HEK293T (cell line): Measurements from ENCODE around the gene SLC17A2.

ENCODE experiments used
- CTCF ChIA-PET: fragments of 350-600 bp; formaldehyde crosslinking; extraction: SDS; loops from one replicate; lab custom pipeline; 2021; ENCODE audit warnings: antibody characterized with exemption, inconsistent platforms; lab: Yijun Ruan, JAX
- POLR2A ChIA-PET: fragments of 350-600 bp; formaldehyde crosslinking; extraction: SDS; loops from one replicate; lab custom pipeline; 2020; ENCODE audit warnings: antibody characterized with exemption, inconsistent platforms; lab: Yijun Ruan, JAX
- DNase-seq: peaks from one replicate; pipeline ENCODE4 v3.0.0; 2012; ENCODE audit warnings: mixed read lengths; ENCODE audit errors: extremely low spot score
- ARNT ChIP-seq: fragments of 450-650 bp; IDR thresholded peaks from 2 replicates; pipeline ENCODE4 v1.6.1; 2017; ENCODE audit warnings: mild to moderate bottlenecking
- BHLHE40 ChIP-seq: fragments of 450-650 bp; IDR thresholded peaks from 2 replicates; pipeline ENCODE4 v1.6.1; 2016; ENCODE audit warnings: mild to moderate bottlenecking, moderate library complexity, borderline replicate concordance
- CTBP1 ChIP-seq: fragments of 450-650 bp; IDR thresholded peaks from 2 replicates; pipeline ENCODE4 v1.6.1; 2016; ENCODE audit warnings: borderline replicate concordance
- ELF4 ChIP-seq: fragments of 450-650 bp; IDR thresholded peaks from 2 replicates; pipeline ENCODE4 v1.6.1; 2017; ENCODE audit warnings: antibody characterized with exemption
- FOXA1 ChIP-seq: fragments of 450-650 bp; IDR thresholded peaks from 2 replicates; pipeline ENCODE4 v1.6.1; 2016; ENCODE audit warnings: mild to moderate bottlenecking
- FOXK2 ChIP-seq: fragments of 450-650 bp; IDR thresholded peaks from 2 replicates; pipeline ENCODE4 v1.6.1; 2016; ENCODE audit warnings: mild to moderate bottlenecking
- FOXM1 ChIP-seq: fragments of 450-650 bp; IDR thresholded peaks from 2 replicates; pipeline ENCODE4 v1.6.1; 2017; ENCODE audit warnings: mild to moderate bottlenecking, borderline replicate concordance
- HDGF ChIP-seq: fragments of 450-650 bp; IDR thresholded peaks from 2 replicates; pipeline ENCODE4 v1.6.1; 2017; ENCODE audit warnings: antibody characterized with exemption, borderline replicate concordance
- L3MBTL2 ChIP-seq: fragments of 450-650 bp; conservative IDR thresholded peaks from 2 replicates; pipeline ENCODE4 v1.6.1; 2016; ENCODE audit warnings: mild to moderate bottlenecking
- LEF1 ChIP-seq: fragments of 450-650 bp; IDR thresholded peaks from 2 replicates; pipeline ENCODE4 v1.6.1; 2017; ENCODE audit warnings: mild to moderate bottlenecking, borderline replicate concordance
- NFRKB ChIP-seq: fragments of 450-650 bp; IDR thresholded peaks from 2 replicates; pipeline ENCODE4 v1.6.1; 2016; ENCODE audit warnings: mild to moderate bottlenecking, moderate library complexity
- SP1 ChIP-seq: fragments of 450-650 bp; IDR thresholded peaks from 2 replicates; pipeline ENCODE4 v1.6.1; 2017
- SUZ12 ChIP-seq: fragments of 450-650 bp; IDR thresholded peaks from 2 replicates; pipeline ENCODE4 v1.6.1; 2016; ENCODE audit warnings: mild to moderate bottlenecking
- TARDBP ChIP-seq: fragments of 450-650 bp; IDR thresholded peaks from 2 replicates; pipeline ENCODE4 v1.6.1; 2016
- ZNF384 ChIP-seq: fragments of 450-650 bp; IDR thresholded peaks from 2 replicates; pipeline ENCODE4 v1.6.1; 2016
- TF ChIP-seq, protein P1 (sequence below): fragments of 450-650 bp; IDR thresholded peaks from 2 replicates; pipeline ENCODE4 v1.6.1; 2016

Gene SLC17A2, protein sequence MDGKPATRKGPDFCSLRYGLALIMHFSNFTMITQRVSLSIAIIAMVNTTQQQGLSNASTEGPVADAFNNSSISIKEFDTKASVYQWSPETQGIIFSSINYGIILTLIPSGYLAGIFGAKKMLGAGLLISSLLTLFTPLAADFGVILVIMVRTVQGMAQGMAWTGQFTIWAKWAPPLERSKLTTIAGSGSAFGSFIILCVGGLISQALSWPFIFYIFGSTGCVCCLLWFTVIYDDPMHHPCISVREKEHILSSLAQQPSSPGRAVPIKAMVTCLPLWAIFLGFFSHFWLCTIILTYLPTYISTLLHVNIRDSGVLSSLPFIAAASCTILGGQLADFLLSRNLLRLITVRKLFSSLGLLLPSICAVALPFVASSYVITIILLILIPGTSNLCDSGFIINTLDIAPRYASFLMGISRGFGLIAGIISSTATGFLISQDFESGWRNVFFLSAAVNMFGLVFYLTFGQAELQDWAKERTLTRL

DNA sequence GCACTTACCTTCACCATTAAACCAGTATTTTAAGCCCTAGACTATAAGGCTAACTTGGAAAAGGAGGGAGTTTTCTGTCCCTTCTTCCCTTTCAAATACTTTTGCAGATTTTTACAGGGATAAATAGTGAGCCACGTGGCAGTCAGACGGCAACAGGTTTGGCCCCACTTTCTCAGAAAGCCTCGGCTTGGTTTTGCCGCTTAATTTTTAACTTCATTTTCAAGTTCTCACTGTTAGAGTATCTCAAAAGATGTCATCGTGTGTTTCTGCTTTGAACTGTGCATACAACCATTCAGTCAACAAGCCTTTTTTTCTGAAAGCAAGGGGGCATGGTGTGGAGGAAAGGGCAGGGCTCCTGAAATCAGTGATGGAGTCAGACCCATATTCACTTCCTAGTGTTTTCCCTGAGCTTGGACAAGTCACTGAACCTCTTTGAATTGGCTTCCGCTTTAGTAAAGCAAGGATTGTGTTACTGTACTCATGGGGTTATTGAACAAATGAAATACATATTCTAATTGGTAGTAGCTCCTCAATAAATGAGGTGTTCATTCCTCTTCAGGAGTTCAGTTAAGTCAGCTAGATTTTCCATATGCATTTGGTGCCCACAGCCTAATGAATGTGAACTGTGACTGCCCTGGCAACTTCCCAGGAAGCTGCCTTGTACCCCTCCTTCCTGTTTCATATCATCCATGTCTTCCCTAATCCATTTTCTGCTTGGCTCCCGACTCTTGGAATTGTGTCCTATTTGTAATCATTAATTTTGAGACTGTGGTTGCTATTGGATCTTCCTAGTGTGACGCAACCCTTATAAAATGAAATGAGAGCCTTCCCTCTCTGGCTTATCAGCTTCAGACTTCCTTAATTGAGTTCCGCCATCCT is at the start of gene SLC17A2:
Gene SLC17A2, minus strand, starts transcription at position 160 of the 879 bp plus-strand sequence. CDS start 4,895 bp downstream, outside the sequence.
- CTCF ChIA-PET, result no interaction called here
- POLR2A ChIA-PET, result interaction anchor here (0.9 kb wide), 1 partner anchor 10 kb away, joined by 3 read pairs; no protein-coding TSS in a partner anchor
- no peak for TF ChIP-seq FOXK2
- no peak for TF ChIP-seq SP1
- no peak for TF ChIP-seq ZNF384

DNA sequence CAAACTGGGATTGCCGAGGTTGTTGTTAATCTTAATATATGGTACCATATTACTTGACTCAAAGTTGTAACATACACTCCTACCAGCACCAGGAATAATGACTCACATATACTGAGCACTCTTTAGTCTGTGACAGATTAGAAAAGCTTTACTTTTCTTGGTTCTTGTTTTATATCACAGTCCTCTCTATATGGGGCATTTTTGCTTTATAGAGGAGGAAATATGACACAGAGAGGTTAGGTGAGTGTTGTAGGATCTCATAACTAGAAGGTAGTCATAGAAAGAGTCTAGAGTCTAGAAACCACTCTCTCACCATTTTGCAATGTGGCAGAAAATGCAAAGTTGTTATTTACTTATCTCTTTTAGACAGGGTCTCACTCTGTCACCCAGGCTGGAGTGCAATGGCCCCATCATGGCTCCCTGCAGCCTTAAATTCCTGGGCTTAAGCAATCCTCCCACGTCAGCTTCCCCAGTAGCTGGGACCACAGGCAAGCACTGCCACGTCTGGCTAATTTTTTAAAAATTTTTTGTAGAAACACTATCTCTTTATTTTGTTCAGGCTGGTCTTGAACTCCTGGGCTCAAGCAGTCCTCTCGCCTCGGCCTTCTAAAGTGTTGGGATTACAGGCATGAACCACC is 45.6 kb upstream of the SLC17A2 start:
- DNase-seq, result no peak
- POLR2A ChIA-PET, result no interaction called here
- CTCF ChIA-PET, result no interaction called here
- TF ChIP-seq LEF1, result no peak
- no peak for TF ChIP-seq L3MBTL2
- TF ChIP-seq NFRKB, result no peak
- TF ChIP-seq SUZ12, result no peak
- no peak for TF ChIP-seq CTBP1

More for the DNA sequence above, at the start of gene SLC17A2:
- no peak for DNase-seq

DNA sequence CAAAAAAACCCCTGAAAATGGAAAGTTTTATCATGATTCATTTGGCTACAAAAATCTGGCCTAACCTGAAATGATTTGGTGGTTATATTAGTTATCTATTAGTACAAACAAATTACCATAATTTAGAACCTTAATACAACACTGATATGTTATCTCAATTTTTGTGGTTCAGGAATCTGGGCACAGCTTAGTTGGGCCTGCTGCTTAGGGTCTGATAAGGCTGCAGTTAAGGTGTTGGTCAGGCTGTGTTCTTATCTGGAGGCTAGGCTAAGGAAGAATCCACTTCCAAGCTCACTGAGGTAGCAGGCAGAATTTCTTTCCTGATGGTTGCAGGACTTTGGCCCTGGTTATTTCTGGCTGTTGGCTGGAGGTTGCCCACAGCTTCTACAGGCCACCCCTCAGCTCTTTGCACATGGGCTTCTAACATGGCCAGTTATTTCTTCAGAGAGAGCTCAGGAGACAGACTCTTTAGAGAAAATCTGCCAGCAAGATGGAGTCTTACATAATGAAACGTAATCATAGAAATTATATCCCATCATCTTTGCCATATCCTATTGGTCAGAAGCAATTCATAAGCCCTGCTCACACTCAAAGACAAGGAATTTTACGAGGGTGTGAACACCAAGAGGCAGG is 43.5 kb upstream of the SLC17A2 start:
- ChIA-PET CTCF (no interaction called here), POLR2A (no interaction called here)
- TF ChIP-seq NFRKB, result no peak
- TF ChIP-seq SP1, result no peak
- TF ChIP-seq ELF4, result no peak
- no peak for TF ChIP-seq SUZ12
- TF ChIP-seq BHLHE40, result no peak
- TF ChIP-seq CTBP1, result no peak
- no peak for TF ChIP-seq ZNF384
- TF ChIP-seq TARDBP, result no peak
- TF ChIP-seq LEF1, result no peak
- TF ChIP-seq L3MBTL2, result no peak
- no peak for TF ChIP-seq FOXM1
- TF ChIP-seq, protein P1, sequence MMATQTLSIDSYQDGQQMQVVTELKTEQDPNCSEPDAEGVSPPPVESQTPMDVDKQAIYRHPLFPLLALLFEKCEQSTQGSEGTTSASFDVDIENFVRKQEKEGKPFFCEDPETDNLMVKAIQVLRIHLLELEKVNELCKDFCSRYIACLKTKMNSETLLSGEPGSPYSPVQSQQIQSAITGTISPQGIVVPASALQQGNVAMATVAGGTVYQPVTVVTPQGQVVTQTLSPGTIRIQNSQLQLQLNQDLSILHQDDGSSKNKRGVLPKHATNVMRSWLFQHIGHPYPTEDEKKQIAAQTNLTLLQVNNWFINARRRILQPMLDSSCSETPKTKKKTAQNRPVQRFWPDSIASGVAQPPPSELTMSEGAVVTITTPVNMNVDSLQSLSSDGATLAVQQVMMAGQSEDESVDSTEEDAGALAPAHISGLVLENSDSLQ, result no peak
- no peak for TF ChIP-seq FOXK2
- TF ChIP-seq FOXA1, result no peak
- TF ChIP-seq HDGF, result no peak
- no peak for TF ChIP-seq ARNT
- no peak for DNase-seq

DNA sequence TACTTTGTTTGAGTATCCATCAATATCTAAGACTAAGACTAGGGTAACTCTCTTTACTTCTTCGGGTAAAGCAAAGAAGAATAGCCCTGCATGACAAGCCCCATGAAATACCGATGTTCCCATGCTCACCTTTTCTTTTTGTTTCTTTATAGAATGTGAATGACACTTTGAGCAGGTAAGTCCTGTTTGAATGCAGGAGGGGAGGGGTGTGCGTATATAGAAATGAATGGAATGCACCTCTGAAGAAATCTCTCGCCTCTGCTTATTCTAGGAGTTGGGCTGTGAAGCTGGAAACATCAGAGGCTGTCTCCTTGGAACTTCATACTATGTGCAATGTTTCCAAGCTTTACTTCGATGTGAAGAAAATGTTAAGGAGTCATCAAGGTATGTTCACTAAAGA is 42.4 kb upstream of the SLC17A2 start:
- POLR2A ChIA-PET, result no interaction called here
- CTCF ChIA-PET, result no interaction called here
- no peak for DNase-seq
- TF ChIP-seq FOXM1 (no peak), BHLHE40 (no peak), FOXK2 (no peak), SUZ12 (no peak), ZNF384 (no peak), CTBP1 (no peak), SP1 (no peak), NFRKB (no peak), ELF4 (no peak), LEF1 (no peak), FOXA1 (no peak)
- TF ChIP-seq, protein P1, result no peak

DNA sequence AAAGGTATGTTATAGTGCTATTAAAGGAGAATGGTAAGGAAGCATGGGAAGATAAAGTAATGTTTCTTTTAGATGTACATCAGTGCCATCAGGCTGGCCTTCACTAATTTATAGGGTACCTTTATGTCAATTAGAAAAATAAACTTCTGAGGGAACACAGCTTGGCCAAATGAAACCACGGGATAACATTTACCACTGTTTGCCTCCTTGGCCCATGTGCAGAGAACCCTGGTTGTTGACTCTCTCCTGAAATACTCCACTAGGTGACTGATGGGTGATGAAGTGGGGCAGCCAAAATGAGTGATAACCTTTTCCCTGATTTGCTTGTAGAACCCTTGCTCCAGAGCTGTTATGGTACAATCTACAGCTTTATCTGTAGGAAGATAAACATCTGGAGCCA is 41.6 kb upstream of the SLC17A2 start:
- TF ChIP-seq, protein P1, result no peak
- TF ChIP-seq SUZ12 (no peak), L3MBTL2 (no peak), HDGF (no peak), FOXK2 (no peak), SP1 (no peak), CTBP1 (no peak), BHLHE40 (no peak), NFRKB (no peak), FOXM1 (no peak), TARDBP (no peak), FOXA1 (no peak), LEF1 (no peak), ELF4 (no peak), ZNF384 (no peak)
- CTCF ChIA-PET, result no interaction called here
- DNase-seq, result no peak
- POLR2A ChIA-PET, result no interaction called here
